A549 (cell line): ENCODE measurements around the gene CRMP1. TPM values are rescaled to one million over a fixed set of nuclear protein-coding genes. Genes with fewer than 3 reads are reported as not detected.

Experiments used
- ATAC-seq, 2 experiments: fragments of 200-7000 bp in 1 of 2; fragments of >200 bp in 1 of 2; cut with Nextera tagmentation in 1 of 2; cut with Tn5 transposase in 1 of 2; 3 replicates each; pipeline versions ENCODE4 v1.8.0 to v1.9.1; 2018 to 2020; ENCODE audit warnings: mild to moderate bottlenecking in 1 of 2, moderate library complexity in 1 of 2
- CTCF ChIA-PET: fragments of 300-600 bp; sonication (Branson Sonifier 250); formaldehyde crosslinking; extraction: SDS; loops from one replicate; lab custom pipeline; 2021; ENCODE audit warnings: antibody characterized with exemption, inconsistent platforms; lab: Yijun Ruan, JAX
- POLR2A ChIA-PET: fragments of 350-600 bp; formaldehyde crosslinking; extraction: SDS; loops from one replicate; lab custom pipeline; 2021; ENCODE audit warnings: antibody characterized with exemption, inconsistent platforms; lab: Yijun Ruan, JAX
- DNase-seq, 2 experiments: peaks; one replicate each; pipeline versions ENCODE4 v3.0.0 to v3.0.0-alpha.2; 2011 to 2016; ENCODE audit warnings: low read depth in 1 of 2, low spot score in 1 of 2
- FAIRE-seq: peaks from 2 replicates; lab custom pipeline; 2011; peaks lifted over from hg19 to GRCh38; lab: Jason Lieb, UNC
- H3K27ac ChIP-seq, 2 experiments: fragments of >200 bp; sonication (Bioruptor Twin); formaldehyde crosslinking; 3 replicates each; pipeline ENCODE4 v1.5.1; 2016 to 2017
- H3K4me1 ChIP-seq: fragments of >200 bp; sonication (Bioruptor Twin); formaldehyde crosslinking; 3 replicates; pipeline ENCODE4 v1.6.1; 2016
- H3K4me2 ChIP-seq: fragments of >200 bp; sonication (Bioruptor Twin); formaldehyde crosslinking; 3 replicates; pipeline ENCODE4 v1.6.1; 2016
- H3K4me3 ChIP-seq: fragments of >200 bp; sonication (Bioruptor Twin); formaldehyde crosslinking; 3 replicates; pipeline ENCODE4 v1.5.1; 2016
- H3K9me3 ChIP-seq: fragments of >200 bp; sonication (Bioruptor Twin); formaldehyde crosslinking; 3 replicates; pipeline ENCODE4 v1.6.1; 2016
- BHLHE40 ChIP-seq: IDR thresholded peaks from 2 replicates; pipeline ENCODE4 v1.6.1; 2012; ENCODE audit warnings: low read depth, low read length, inconsistent platforms
- CBX2 ChIP-seq: fragments of 200-600 bp; sonication (generic); IDR thresholded peaks from 2 replicates; pipeline ENCODE4 v1.6.1; 2016; ENCODE audit warnings: low read depth, mild to moderate bottlenecking, borderline replicate concordance
- CBX8 ChIP-seq: fragments of 200-600 bp; sonication (generic); IDR thresholded peaks from 2 replicates; pipeline ENCODE4 v1.6.1; 2016
- CHD2 ChIP-seq: fragments of 150-350 bp; IDR thresholded peaks from 2 replicates; pipeline ENCODE4 v1.6.1; 2014; ENCODE audit warnings: low read length; ENCODE audit not compliant: partially characterized antibody
- CTCF ChIP-seq: fragments of >200 bp; sonication (Bioruptor Twin); formaldehyde crosslinking; IDR thresholded peaks from 3 replicates; pipeline ENCODE4 v1.5.1; 2016
- FOXS1 ChIP-seq: fragments of 250-450 bp; sonication (Bioruptor Pico); IDR thresholded peaks from 2 replicates; pipeline ENCODE4 v1.5.0; 2020; ENCODE audit warnings: mild to moderate bottlenecking, moderate library complexity
- HDAC2 ChIP-seq: fragments of 200-600 bp; sonication (generic); IDR thresholded peaks from 2 replicates; pipeline ENCODE4 v1.6.1; 2016
- HEYL ChIP-seq: fragments of 250-450 bp; sonication (Bioruptor Pico); IDR thresholded peaks from 2 replicates; pipeline ENCODE4 v1.8.0; 2021; ENCODE audit warnings: mild to moderate bottlenecking, moderate library complexity
- HOXA7 ChIP-seq: fragments of 250-450 bp; sonication (Bioruptor Pico); IDR thresholded peaks from 2 replicates; pipeline ENCODE4 v1.5.0; 2020; ENCODE audit warnings: mild to moderate bottlenecking, moderate library complexity
- HOXB13 ChIP-seq: fragments of 250-450 bp; sonication (Bioruptor Pico); IDR thresholded peaks from 2 replicates; pipeline ENCODE4 v1.5.0; 2020; ENCODE audit warnings: low read depth, mild to moderate bottlenecking, moderate library complexity
- JUN ChIP-seq, 2 experiments: fragments of >200 bp; sonication (Bioruptor Twin); formaldehyde crosslinking; IDR thresholded peaks; 2 replicates in 1 of 2; 3 replicates in 1 of 2; pipeline ENCODE4 v1.6.1; 2016 to 2017
- JUNB ChIP-seq: fragments of >200 bp; sonication (Bioruptor Twin); formaldehyde crosslinking; IDR thresholded peaks from 2 replicates; pipeline ENCODE4 v1.6.1; 2016
- KDM1A ChIP-seq: fragments of 200-600 bp; sonication (generic); IDR thresholded peaks from 2 replicates; pipeline ENCODE4 v1.6.1; 2016; ENCODE audit warnings: low read depth, mild to moderate bottlenecking
- MAZ ChIP-seq: fragments of 150-350 bp; IDR thresholded peaks from 2 replicates; pipeline ENCODE4 v1.6.1; 2014; ENCODE audit warnings: antibody characterized with exemption, low read depth, low read length, borderline replicate concordance
- MYC ChIP-seq: IDR thresholded peaks from 2 replicates; pipeline ENCODE4 v1.6.1; 2012; ENCODE audit warnings: mild to moderate bottlenecking, inconsistent platforms, low read length, improper control_type of control experiment, borderline replicate concordance
- NPAS2 ChIP-seq: fragments of 250-450 bp; sonication (Bioruptor Pico); IDR thresholded peaks from 2 replicates; pipeline ENCODE4 v1.8.0; 2022; ENCODE audit warnings: mild to moderate bottlenecking, moderate library complexity, borderline replicate concordance
- POLR2AphosphoS2 ChIP-seq: conservative IDR thresholded peaks from 2 replicates; pipeline ENCODE4 v1.6.1; 2012; ENCODE audit warnings: low read length, improper control_type of control experiment, inconsistent platforms
- RCOR1 ChIP-seq: fragments of 150-350 bp; IDR thresholded peaks from 2 replicates; pipeline ENCODE4 v1.6.1; 2014; ENCODE audit warnings: antibody characterized with exemption, low read length, low read depth
- RFX5 ChIP-seq: fragments of 450-650 bp; IDR thresholded peaks from 2 replicates; pipeline ENCODE4 v1.7.1; 2014; ENCODE audit warnings: antibody characterized with exemption, mild to moderate bottlenecking, moderate library complexity
- RNF2 ChIP-seq: fragments of 200-600 bp; sonication (generic); IDR thresholded peaks from 2 replicates; pipeline ENCODE4 v1.6.1; 2016; ENCODE audit warnings: low read depth, mild to moderate bottlenecking, antibody characterized with exemption, moderate library complexity, borderline replicate concordance
- SMC3 ChIP-seq: fragments of >200 bp; sonication (Bioruptor Twin); formaldehyde crosslinking; IDR thresholded peaks from 3 replicates; pipeline ENCODE4 v1.6.1; 2018; ENCODE audit warnings: inconsistent platforms
- TFCP2L1 ChIP-seq: fragments of 250-450 bp; sonication (Bioruptor Pico); IDR thresholded peaks from 2 replicates; pipeline ENCODE4 v1.5.0; 2021; ENCODE audit warnings: mild to moderate bottlenecking
- ZC3H11A ChIP-seq: fragments of 450-650 bp; IDR thresholded peaks from 2 replicates; pipeline ENCODE4 v1.6.1; 2014; ENCODE audit warnings: antibody characterized with exemption, mild to moderate bottlenecking
- ZFP36 ChIP-seq: fragments of 450-650 bp; IDR thresholded peaks from 2 replicates; pipeline ENCODE4 v1.6.1; 2014; ENCODE audit warnings: borderline replicate concordance; ENCODE audit not compliant: partially characterized antibody
- ZNF302 ChIP-seq: fragments of 250-450 bp; sonication (Bioruptor Pico); IDR thresholded peaks from 2 replicates; pipeline ENCODE4 v1.9.0; 2021; ENCODE audit warnings: inconsistent platforms, mild to moderate bottlenecking, moderate library complexity
- WGBS: methylation state at CpG from one replicate; pipeline ENCODE4 v1.1.6; 2017; ENCODE audit errors: missing lambda C conversion rate; 5-methylcytosine and 5-hydroxymethylcytosine counted together
- polyA plus RNA-seq, 4 experiments: library from polyadenylated mRNA; depleted of rRNA in 3 of 4; stranded (reverse); fragments of >200 nt; fragmentation: RNase III in 1 of 4; extraction: RNeasy Plus Mini Kit Qiagen cat#74134 plus additional on column Dnase treatment in 1 of 4; gene quantifications; 2 replicates in 3 of 4; 3 replicates in 1 of 4; pipeline ENCODE4 v1.2.3, GENCODE V29; 2011 to 2017
- TF ChIP-seq, protein P1 (sequence below): IDR thresholded peaks from 2 replicates; pipeline ENCODE4 v1.6.1; 2012

The CRMP1 gene
- polyA plus RNA-seq, 2 of the 4 experiments (the other 2 are of a cell fraction) = 0.74 to 0.80 TPM

DNA sequence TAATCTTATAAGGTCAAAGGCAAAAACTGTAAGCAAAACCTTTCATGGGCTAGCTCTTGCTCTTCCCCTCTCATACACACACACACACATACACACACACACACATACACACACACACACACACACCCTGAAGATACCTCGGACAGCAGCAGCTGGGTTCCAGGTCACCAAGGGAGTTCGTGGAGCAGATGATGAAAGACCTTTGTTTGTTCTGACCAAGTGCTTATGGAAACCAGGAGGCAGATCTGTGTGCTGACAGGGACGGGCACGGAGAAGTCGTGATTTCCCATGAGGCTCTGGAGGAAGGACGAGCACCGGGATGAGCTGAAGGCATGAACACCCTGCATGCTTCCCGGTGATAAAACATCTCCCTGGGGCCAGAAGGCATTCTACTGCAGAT, 35.4 kb upstream of the CRMP1 start (continued):
- TF ChIP-seq CTCF (no peak), KDM1A (no peak), CHD2 (no peak)
- TF ChIP-seq, protein P1, sequence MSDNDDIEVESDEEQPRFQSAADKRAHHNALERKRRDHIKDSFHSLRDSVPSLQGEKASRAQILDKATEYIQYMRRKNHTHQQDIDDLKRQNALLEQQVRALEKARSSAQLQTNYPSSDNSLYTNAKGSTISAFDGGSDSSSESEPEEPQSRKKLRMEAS = no peak

DNA sequence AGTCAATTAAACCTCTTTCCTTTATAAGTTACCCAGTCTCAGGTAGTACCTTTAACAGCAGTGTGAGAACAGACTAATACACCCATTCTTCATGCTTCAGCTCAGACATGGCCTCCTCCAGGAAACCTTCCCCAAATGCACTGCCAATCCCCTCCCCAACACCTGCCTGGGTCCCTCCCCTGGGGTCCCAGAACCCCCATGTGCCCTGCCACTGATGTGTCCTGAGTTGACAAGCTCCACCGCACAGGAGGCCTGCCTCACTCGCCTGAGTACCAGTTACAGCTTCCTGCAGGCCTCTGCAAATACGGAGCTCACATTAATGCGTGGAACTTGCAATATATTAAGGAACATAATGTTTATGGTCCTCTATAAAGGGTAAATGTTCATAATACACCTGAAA, 34.9 kb upstream of the CRMP1 start:
- no peaks in the 10 kb centered on the region for H3K9me3 ChIP-seq
- no peaks in the 10 kb centered on the region for H3K4me1 ChIP-seq
- TF ChIP-seq RFX5 (no peak), HDAC2 (no peak), MYC (no peak), JUNB (no peak), ZNF302 (CRISPR knock-in tag) (no peak), KDM1A (no peak), RNF2 (no peak), ZFP36 (no peak), ZC3H11A (no peak), MAZ (no peak)
- no peak overlapping the region for H3K4me3 ChIP-seq
- CTCF ChIA-PET = interaction anchor here (1.6 kb wide), 1 partner anchor 35 kb away, joined by 3 read pairs; no protein-coding TSS in a partner anchor
- ATAC-seq (no peak), DNase-seq (no peak), FAIRE-seq (no peak)
- H3K4me2 ChIP-seq = no peak overlapping the region
- 63% methylated on average over 3 of the region's 4 CpGs for WGBS
- no peak overlapping the region for H3K27ac ChIP-seq
- POLR2A ChIA-PET = no interaction called here

- FAIRE-seq (no peak), ATAC-seq (no peak), DNase-seq (no peak)
- POLR2A ChIA-PET = no interaction called here
- H3K4me1 ChIP-seq = no peaks in the 10 kb centered on the region
- H3K4me3 ChIP-seq = no peak overlapping the region
- WGBS = 44% methylated on average over 3 of the region's 3 CpGs
- TF ChIP-seq JUN (IDR thresholded peaks at IDR 0.05) = no peak
- CTCF ChIA-PET = interaction anchor here (1.6 kb wide), 1 partner anchor 36 kb away, joined by 3 read pairs; no protein-coding TSS in a partner anchor
- no peak overlapping the region for H3K27ac ChIP-seq
- no peak overlapping the region for H3K4me2 ChIP-seq
- H3K9me3 ChIP-seq = no peaks in the 10 kb centered on the region
Measured at GRCh38 chr4:5927116-5927515, 34.2 kb upstream of the CRMP1 start.

GRCh38 chr4:5926598-5926997, 33.7 kb upstream of the CRMP1 start:
- ChIA-PET CTCF (interaction anchor here (1.6 kb wide), 1 partner anchor 36 kb away, joined by 3 read pairs; no protein-coding TSS in a partner anchor), POLR2A (no interaction called here)
- Histone ChIP-seq H3K27ac (no peak overlapping the region), H3K9me3 (no peaks in the 10 kb centered on the region), H3K4me3 (no peak overlapping the region), H3K4me1 (no peaks in the 10 kb centered on the region), H3K4me2 (no peak overlapping the region)
- no peak for FAIRE-seq
- no peak for DNase-seq
- ATAC-seq = no peak
- TF ChIP-seq ZNF302 (CRISPR knock-in tag) (no peak), CBX2 (no peak), HEYL (CRISPR knock-in tag) (no peak), KDM1A (no peak), NPAS2 (CRISPR knock-in tag) (no peak), HOXB13 (no peak), SMC3 (no peak), ZFP36 (no peak), FOXS1 (no peak), RFX5 (no peak), BHLHE40 (no peak), CBX8 (no peak), POLR2AphosphoS2 (no peak), RCOR1 (no peak), HOXA7 (CRISPR knock-in tag) (no peak), TFCP2L1 (CRISPR knock-in tag) (no peak)
- 61% methylated on average over 7 of the region's 7 CpGs for WGBS
